Measurements from ENCODE around the gene OTUD4.

Gene OTUD4

DNA sequence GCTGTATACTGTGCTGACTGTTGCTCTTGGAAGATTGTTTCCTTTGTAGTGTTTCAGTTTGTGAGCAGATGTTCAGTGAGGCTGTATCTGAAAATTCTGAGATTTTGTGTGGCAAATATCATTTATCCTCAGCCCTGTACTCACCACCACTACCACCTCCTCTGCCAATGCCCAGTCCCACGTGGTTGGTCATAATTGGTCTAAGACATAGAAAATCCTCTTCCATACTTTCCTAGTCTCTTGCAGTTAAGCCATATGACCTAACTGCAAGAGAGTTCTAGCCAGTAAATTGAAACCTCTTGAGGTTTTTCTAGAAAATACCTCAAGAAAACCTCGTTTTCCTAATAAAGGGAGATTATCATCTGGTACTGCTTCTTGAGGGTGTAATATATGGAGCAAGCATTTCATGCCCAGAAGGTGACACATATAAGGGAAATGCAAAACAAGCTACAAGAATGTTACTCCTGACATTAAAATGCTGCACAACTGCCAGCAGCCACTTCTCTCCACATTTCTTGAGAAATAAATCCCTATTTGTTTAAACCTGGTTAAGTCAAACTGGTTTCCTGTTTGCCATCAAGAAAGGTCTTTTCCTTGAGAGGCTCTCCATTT, 49.5 kb downstream of the OTUD4 start:
- no peak overlapping the region for H3K9ac ChIP-seq (ENCODE audit: low read depth, low read length)
- no peaks in the 10 kb centered on the region for H3K9me3 ChIP-seq (ENCODE audit: control insufficient read depth, insufficient read depth, low read length)
- H3K4me1 ChIP-seq (ENCODE audit: insufficient read depth, low read length), result no peaks in the 10 kb centered on the region
- peaks cover 5% of the 10 kb centered on the region; the same call in 1 of the 2 replicates for H3K36me3 ChIP-seq (ENCODE audit: insufficient read depth, low read length)

DNA sequence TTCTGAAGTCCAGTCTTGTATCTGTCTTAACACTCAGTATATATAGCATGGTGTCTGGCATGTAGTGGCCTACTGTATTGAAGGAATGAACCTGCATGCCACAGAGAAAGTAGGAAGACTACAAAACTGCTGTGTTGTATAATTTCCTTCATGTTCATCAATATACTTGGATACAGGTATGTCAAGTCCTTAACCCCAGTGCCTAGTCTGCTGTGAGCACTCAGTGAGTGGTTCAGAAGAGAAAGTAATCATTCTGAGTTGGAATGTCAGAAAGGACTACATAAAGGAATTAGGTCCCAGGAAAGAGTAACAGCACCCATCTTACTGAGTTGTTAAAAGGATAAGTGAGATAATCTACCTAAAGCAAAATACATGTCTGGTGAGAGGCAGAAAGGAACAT, 50.3 kb downstream of the OTUD4 start:
- peaks cover 5% of the 10 kb centered on the region; the same call in 1 of the 2 replicates for H3K36me3 ChIP-seq (ENCODE audit: insufficient read depth, low read length)
- H3K9me3 ChIP-seq (ENCODE audit: control insufficient read depth, insufficient read depth, low read length), result no peaks in the 10 kb centered on the region
- no peaks in the 10 kb centered on the region for H3K4me1 ChIP-seq (ENCODE audit: insufficient read depth, low read length)
- no peak overlapping the region for H3K9ac ChIP-seq (ENCODE audit: low read depth, low read length)

DNA sequence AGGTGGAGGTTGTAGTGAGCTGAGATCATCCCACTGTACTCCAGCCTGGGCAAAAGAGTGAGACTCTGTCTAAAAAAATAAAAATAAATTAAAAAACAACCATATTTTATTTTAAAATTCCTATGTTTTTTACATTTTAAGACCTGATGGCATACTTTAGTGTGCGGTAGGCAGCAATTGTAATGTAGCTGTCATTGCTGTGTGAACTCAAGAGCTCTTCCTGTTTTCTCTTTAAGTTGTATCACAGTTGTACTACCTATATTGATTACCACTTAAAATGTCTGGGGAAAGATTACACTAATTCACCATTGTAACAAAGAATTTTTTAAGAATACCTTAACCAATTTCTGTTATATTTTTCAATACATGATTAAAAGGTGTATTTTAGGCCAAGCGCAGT, 55.0 kb downstream of the OTUD4 start:
- Histone ChIP-seq H3K4me1 (ENCODE audit: insufficient read depth, low read length) (no peaks in the 10 kb centered on the region), H3K9me3 (ENCODE audit: control insufficient read depth, insufficient read depth, low read length) (no peaks in the 10 kb centered on the region), H3K36me3 (ENCODE audit: insufficient read depth, low read length) (peaks cover 7% of the 10 kb centered on the region), H3K9ac (ENCODE audit: low read depth, low read length) (no peak overlapping the region)

DNA sequence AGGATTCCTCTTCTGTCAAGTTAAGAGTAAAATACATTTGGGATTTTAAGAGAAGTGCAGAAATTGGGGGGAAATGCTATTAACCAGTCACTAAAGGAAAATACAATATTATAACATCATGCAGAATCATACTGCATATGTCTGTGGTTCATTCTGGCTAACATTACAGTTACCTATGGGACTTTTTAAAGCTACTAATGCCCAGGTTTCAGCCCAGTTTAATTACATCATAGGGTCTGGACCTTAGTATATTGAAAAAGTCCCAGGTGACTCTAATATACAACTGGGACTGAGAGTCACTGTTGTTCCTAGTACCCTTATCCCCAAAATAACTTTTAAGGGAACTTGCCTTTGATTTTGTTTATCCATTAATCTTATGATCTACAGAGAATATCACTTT, 72.3 kb downstream of the OTUD4 start:
- H3K9ac ChIP-seq (ENCODE audit: low read depth, low read length), result no peak overlapping the region
- peaks cover 18% of the 10 kb centered on the region for H3K36me3 ChIP-seq (ENCODE audit: insufficient read depth, low read length)
- H3K4me1 ChIP-seq (ENCODE audit: insufficient read depth, low read length), result no peaks in the 10 kb centered on the region

DNA sequence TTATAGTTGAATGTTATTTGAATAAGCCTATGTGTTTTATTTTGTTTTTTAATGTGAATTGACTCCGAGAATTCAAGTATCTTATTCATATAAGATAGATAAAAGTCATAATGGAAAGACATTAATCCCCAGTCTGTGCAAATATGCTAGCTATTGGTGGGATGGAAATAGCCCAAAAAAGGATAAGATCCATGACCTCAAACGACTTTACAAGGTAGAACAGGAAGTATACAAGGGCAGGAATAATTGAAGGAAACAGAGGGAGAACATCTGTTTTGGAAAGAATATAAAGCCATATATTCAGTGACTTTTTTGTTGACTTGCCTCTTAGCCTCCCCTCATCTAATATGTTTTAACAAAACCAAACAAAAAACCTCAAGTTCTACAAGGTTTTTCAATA, 73.3 kb downstream of the OTUD4 start:
- Histone ChIP-seq H3K36me3 (ENCODE audit: insufficient read depth, low read length) (peaks cover 15% of the 10 kb centered on the region), H3K9ac (ENCODE audit: low read depth, low read length) (no peak overlapping the region), H3K9me3 (ENCODE audit: control insufficient read depth, insufficient read depth, low read length) (no peaks in the 10 kb centered on the region), H3K4me1 (ENCODE audit: insufficient read depth, low read length) (no peaks in the 10 kb centered on the region)

More for the DNA sequence above, 72.3 kb downstream of the OTUD4 start:
- H3K9me3 ChIP-seq (ENCODE audit: control insufficient read depth, insufficient read depth, low read length), result no peaks in the 10 kb centered on the region

DNA sequence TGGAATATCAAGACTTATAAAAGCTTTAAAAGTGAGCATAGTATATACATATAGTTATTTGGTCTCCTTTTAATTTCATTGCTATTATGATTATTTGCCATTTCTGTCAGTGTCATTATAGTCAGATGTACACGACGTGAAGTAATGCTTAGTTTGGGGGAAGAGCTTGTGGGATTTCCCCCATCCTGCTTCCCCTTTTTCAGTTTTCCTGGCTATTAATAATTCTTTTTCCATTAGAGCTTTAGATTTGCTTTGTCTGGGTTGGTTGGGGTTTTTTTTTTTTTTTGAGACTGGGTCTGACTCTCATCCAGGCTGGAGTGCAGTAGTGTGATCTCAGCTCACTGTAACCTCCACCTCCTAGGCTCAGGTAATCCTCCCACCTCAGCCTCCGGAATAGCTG, 76.9 kb downstream of the OTUD4 start:
- no peak overlapping the region for H3K9ac ChIP-seq (ENCODE audit: low read depth, low read length)
- no peaks in the 10 kb centered on the region for H3K9me3 ChIP-seq (ENCODE audit: control insufficient read depth, insufficient read depth, low read length)
- peaks cover 9% of the 10 kb centered on the region for H3K36me3 ChIP-seq (ENCODE audit: insufficient read depth, low read length)
- 0 out of 2 replicates have a peak, but pooled peaks cover 3% of the 10 kb centered on the region for H3K4me1 ChIP-seq (ENCODE audit: insufficient read depth, low read length)

DNA sequence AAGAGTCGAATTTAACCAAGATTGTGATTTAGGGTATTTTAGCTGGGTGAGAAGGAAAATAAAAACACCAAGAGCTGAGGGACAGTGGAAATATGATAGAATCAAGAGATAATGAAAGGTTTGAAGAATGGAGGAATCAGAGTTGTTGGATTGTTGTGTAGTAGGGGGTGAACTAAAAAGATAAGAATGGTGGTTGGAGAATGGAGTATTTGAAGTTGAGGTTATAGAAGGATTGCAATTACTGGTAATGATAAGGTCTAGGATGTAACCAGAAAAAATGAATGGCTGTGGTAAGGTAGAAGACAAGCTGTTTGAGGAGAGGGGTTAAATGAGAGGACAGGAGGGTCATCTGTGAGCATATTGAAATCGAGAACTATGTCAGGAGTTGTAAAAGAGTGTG, 77.8 kb downstream of the OTUD4 start:
- H3K9ac ChIP-seq (ENCODE audit: low read depth, low read length), result no peak overlapping the region
- 0 out of 2 replicates have a peak, but pooled peaks cover 3% of the 10 kb centered on the region for H3K4me1 ChIP-seq (ENCODE audit: insufficient read depth, low read length)
- no peaks in the 10 kb centered on the region for H3K9me3 ChIP-seq (ENCODE audit: control insufficient read depth, insufficient read depth, low read length)
- H3K36me3 ChIP-seq (ENCODE audit: insufficient read depth, low read length), result peaks cover 4% of the 10 kb centered on the region

DNA sequence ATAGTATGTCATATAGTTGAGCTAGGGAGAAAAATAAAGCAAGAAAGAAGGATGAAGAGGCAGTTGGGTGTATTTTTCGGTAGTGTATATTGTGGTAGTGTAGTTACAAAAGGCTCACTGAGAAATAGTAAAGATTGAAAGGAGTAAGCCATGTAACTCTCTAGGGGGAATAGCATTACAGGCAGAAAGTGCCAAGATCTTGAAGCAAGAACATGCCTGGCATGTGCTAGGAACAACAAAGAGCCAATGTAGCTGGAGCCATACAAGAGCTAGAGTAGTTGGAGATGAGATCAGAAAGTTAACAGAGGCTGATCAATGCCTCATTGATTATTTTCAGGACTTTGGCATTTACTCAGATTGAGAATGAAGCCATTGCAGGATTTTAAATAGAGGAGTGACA, 79.3 kb downstream of the OTUD4 start:
- no peaks in the 10 kb centered on the region; the same call in 1 of the 2 replicates for H3K36me3 ChIP-seq (ENCODE audit: insufficient read depth, low read length)
- 0 out of 2 replicates have a peak, but pooled peaks cover 3% of the 10 kb centered on the region for H3K4me1 ChIP-seq (ENCODE audit: insufficient read depth, low read length)
- H3K9ac ChIP-seq (ENCODE audit: low read depth, low read length), result no peak overlapping the region
- no peaks in the 10 kb centered on the region for H3K9me3 ChIP-seq (ENCODE audit: control insufficient read depth, insufficient read depth, low read length)

DNA sequence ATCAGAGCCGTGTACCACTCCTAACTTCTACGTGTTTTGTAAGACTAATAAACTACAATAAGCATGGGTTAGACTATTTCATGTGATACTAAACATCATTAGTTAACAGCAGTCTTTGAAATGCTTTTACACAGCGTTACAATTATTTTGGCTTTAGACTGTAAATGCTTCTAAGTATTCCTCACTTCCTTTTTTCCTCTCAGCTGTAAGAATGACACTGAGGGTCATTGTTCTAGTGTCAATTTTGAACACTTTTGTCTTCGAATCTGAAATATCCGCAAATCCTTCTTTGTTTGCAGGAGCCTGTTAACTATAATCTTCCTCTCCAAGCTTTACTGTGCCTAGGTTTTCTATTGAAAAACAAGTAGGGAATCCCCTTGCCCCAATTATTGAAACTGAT, 80.7 kb downstream of the OTUD4 start:
- Histone ChIP-seq H3K9ac (ENCODE audit: low read depth, low read length) (peak overlapping the region; percentile 89; the same call in 1 of the 2 replicates), H3K9me3 (ENCODE audit: control insufficient read depth, insufficient read depth, low read length) (no peaks in the 10 kb centered on the region), H3K36me3 (ENCODE audit: insufficient read depth, low read length) (no peaks in the 10 kb centered on the region; the same call in 1 of the 2 replicates), H3K4me1 (ENCODE audit: insufficient read depth, low read length) (0 out of 2 replicates have a peak, but pooled peaks cover 3% of the 10 kb centered on the region)

DNA sequence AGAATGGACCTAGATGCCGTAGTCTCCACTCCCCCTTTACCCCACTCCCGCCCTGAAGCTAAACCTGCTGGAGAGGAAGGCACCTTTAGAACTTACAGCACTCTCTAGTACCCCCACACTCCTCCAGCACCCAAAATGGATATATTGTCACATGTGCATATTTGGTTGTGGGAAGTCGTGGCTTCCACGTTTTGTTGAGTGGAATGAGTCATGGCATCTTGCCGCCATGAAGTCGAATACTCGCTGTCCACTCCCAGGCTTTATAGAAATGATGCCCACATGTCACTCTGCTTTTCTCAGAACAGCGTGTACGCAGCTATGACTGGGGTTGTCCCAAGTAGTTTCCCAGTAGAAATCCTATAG, 81.7 kb downstream of the OTUD4 start:
- Histone ChIP-seq H3K9me3 (ENCODE audit: control insufficient read depth, insufficient read depth, low read length) (no peaks in the 10 kb centered on the region), H3K4me1 (ENCODE audit: insufficient read depth, low read length) (0 out of 2 replicates have a peak, but pooled peaks cover 3% of the 10 kb centered on the region), H3K9ac (ENCODE audit: low read depth, low read length) (peak overlapping the region; percentile 89), H3K36me3 (ENCODE audit: insufficient read depth, low read length) (peaks cover 6% of the 10 kb centered on the region; the same call in 1 of the 2 replicates)

DNA sequence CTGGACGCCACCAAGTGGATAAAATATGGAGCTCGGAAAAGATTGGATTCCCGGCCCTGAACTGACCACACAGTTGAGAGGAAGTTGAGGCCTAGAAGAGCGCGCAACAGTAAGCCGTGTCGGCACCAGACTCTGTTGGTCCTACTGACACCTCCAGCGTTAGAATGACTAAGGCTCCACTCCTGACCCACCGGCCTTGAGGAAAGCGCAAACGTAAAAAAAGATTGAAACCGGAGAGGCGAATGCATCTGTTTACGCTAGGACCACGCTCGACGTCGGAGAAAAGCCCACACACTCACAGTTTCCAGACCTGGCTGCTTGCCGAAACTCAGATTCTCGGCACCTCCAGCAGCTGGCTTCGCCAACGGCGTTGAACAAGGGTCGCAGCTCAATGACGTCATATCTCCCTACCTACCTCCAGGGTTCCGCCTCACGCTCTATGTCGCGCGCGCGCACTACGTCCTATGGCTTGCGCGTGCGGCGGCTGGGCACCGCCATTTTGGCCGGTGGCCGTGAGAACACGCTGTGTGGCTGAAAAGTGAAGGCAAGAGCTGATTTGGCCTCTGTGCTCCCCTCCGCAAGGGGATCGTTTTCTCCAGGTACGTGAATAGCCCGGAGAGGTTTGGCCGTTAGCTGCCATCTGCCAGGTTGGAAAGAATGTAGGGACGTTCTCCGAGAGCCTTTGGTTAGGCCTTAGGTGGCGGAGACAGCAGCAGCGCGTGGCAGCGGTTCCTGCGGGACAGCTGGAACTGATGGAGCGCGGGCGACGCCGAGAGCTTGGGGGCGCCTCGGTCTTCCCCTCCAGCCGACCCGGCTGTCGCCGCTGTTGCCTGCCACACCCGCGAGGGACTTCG, 82.3 kb downstream of the OTUD4 start, which contains the start of the genes ABCE1 and ANAPC10:
Gene ABCE1 (plus strand): TSS at position 491 of the 854 bp plus-strand sequence. CDS start 6,102 bp downstream, outside the sequence.
Gene ANAPC10 (minus strand): TSS at position 376 of the 854 bp plus-strand sequence. CDS start 2,097 bp downstream, outside the sequence.
- Histone ChIP-seq H3K9ac (ENCODE audit: low read depth, low read length) (peak within 1 kb of the TSS; percentile 89), H3K9me3 (ENCODE audit: control insufficient read depth, insufficient read depth, low read length) (no peaks in the 10 kb centered on the region), H3K4me1 (ENCODE audit: insufficient read depth, low read length) (0 out of 2 replicates have a peak, but pooled peaks cover 3% of the 10 kb centered on the region), H3K36me3 (ENCODE audit: insufficient read depth, low read length) (peaks cover 6% of the 10 kb centered on the region; the same call in 1 of the 2 replicates)

DNA sequence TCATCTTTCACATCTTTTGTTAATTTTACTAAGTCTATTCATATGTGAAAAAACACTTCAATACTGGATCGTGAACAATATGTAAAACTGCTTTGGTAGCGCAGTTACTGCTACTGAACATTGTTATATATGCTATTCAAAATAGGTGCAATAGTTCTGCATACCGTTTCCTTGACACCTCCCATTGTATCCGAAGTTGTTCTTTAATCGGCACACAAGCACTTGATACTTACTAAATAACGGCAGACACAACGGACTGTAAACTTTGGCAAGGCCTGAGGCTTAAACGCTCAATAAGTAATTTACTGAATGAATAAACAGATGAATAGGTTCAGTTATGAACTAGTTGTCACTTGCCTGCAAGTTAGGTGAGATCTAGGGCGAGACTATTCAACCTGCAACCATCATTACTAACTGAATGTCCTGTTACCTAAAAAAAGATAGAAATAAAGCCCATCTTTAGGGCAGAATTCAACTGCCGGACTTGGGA, 83.0 kb downstream of the OTUD4 start:
- Histone ChIP-seq H3K36me3 (ENCODE audit: insufficient read depth, low read length) (peaks cover 6% of the 10 kb centered on the region; the same call in 1 of the 2 replicates), H3K4me1 (ENCODE audit: insufficient read depth, low read length) (0 out of 2 replicates have a peak, but pooled peaks cover 3% of the 10 kb centered on the region), H3K9ac (ENCODE audit: low read depth, low read length) (peak overlapping the region; percentile 89), H3K9me3 (ENCODE audit: control insufficient read depth, insufficient read depth, low read length) (no peaks in the 10 kb centered on the region)

DNA sequence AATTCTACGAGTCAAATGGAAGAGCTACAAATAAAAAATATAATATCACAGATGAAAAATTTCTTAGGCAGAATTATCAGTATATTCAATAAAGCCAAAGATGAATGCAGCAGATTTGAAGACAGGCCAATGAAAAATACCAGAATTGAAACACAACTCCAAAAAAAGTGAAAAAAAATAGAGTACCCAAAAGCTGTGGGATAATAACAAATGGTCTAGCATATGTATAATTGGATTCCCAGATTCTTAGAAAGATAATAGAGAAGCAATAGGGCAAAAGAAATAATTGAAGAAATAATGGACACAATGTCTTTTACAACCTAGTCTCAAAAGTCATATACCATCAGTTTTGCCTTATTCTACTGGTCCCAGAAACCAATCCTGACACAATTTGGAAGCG, 86.8 kb downstream of the OTUD4 start:
- H3K9ac ChIP-seq (ENCODE audit: low read depth, low read length), result no peak overlapping the region
- peaks cover 6% of the 10 kb centered on the region; the same call in 1 of the 2 replicates for H3K36me3 ChIP-seq (ENCODE audit: insufficient read depth, low read length)
- H3K4me1 ChIP-seq (ENCODE audit: insufficient read depth, low read length), result no peaks in the 10 kb centered on the region
- H3K9me3 ChIP-seq (ENCODE audit: control insufficient read depth, insufficient read depth, low read length), result no peaks in the 10 kb centered on the region

DNA sequence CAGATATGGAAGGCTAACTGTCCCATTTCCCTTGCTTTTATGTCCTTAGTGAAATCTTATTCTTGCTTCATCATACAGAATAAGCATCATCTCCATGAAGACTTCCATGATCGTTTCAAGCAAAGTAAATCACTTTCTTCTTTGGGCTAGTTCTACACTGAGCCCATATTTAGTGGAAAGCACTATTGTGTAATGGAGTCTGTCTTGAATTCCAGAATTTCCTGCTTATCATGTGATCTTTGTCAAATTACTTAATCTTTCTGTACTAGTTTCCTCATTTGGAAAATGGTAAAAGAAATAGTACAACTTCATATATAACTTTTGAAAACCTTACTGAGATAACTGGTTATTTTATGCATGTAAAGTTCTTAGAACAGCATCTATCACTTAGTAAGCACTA, 90.0 kb downstream of the OTUD4 start:
- Histone ChIP-seq H3K9ac (ENCODE audit: low read depth, low read length) (no peak overlapping the region), H3K4me1 (ENCODE audit: insufficient read depth, low read length) (no peaks in the 10 kb centered on the region), H3K9me3 (ENCODE audit: control insufficient read depth, insufficient read depth, low read length) (no peaks in the 10 kb centered on the region), H3K36me3 (ENCODE audit: insufficient read depth, low read length) (peaks cover 6% of the 10 kb centered on the region; the same call in 1 of the 2 replicates)

Measured in ES-I3 (cell line).